ENCODE measurements around the gene ACER3.
"Not testable (repeated sequence)": the region's sequence is repeated elsewhere in the genome, so short reads cannot be mapped to it uniquely, and the experiment has no call there.

Gene ACER3

DNA sequence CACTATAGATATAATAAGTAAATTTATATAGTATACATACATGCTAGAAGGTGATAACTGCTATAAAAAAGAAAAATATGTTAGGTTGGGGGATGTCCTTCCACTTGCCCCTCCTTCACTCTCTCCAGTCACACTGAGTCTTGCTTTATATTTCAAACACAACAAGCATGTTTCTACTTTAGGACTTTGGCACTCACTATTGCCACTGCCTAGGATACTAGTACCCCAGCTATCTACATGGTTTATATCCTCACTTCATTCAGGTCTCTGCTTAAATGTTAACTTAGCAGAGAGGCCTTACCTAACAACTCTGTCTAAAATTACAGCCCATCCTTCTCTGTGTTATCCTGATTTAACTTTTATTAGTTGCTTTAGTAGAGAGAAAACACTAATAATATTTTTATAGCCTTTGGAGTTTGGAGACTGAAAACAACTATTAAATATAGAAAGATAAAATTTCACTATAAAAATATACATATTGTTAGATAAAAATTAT is 134.4 kb downstream of the ACER3 start:
- no peak for DNase-seq (ENCODE audit: low read depth in 2 of 2)

DNA sequence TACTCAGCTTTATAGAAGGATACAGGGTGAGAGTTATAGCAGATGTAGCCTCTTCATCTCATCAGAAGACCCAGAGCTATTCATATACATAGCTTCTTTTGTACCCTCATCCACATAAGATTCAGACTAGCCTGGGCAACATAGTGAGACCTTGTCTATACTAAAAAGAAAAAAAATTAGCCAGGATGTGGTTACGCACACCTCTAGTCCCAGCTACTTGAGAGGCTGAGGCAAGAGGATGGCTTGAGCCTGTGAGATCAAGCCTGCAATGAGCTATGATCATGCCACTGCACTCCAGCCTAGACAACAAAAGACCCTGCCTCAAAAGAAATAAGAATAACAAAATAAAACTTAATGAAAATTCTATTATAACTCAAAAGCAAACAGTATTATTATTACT is 136.8 kb downstream of the ACER3 start:
- no peak for DNase-seq (ENCODE audit: low read depth in 2 of 2)

DNA sequence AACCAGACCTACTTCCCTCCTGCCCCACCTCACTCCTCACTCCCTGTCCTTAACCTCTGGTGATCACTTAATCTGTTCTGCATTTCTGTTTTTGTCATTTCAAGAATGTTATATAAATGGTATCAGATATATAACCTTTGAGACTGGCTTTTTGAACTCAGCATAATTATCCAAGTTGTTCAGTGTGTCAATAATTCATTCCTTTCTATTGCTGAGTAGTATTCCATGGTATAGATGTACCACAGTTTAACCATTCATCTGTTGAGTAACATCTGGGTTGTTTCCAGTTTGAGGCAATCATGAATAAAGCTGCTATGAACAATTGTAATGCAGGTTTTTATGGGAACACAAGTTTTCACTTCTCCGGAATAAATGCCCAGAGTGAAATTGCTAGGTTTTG is 138.9 kb downstream of the ACER3 start:
- DNase-seq (ENCODE audit: low read depth in 2 of 2) = no peak

DNA sequence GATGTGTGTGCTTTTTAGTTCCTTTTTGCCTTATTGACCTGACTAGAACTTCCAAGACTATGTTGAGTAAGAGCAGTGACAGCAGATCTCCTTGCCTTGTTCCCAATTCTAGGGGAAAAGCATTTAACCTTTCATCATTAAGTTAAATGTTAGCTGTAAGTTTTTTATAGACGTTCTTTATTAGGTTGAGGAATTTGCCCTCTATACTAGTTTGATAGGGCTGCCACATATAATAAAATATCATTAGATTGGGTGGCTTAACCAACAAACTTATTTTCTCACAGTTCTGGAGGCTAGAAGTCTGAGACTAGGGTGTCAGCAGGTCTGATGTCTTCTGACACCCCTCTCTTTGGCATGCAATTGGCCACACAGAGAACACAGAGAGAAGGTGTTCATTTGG is 140.9 kb downstream of the ACER3 start:
- no peak for DNase-seq (ENCODE audit: low read depth in 2 of 2)

DNA sequence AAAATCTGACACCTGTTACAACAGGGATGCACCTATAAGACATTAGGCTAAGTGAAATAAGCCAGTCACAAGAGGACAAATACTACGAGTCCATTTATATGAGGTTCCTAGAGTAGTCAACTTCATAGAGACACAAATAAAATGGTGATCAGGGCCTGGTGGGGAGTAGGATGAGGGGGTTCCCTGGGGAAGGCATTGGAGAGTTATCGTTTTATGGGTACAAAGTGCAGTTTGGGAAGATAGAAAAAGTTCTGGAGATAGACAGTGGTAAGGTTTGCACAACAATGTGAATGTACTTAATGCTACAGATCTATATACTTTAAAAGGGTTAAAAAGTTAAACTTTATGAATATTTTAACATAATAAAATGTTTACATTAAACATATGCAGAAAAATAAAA is 142.1 kb downstream of the ACER3 start:
- DNase-seq (ENCODE audit: low read depth in 2 of 2) = no peak

DNA sequence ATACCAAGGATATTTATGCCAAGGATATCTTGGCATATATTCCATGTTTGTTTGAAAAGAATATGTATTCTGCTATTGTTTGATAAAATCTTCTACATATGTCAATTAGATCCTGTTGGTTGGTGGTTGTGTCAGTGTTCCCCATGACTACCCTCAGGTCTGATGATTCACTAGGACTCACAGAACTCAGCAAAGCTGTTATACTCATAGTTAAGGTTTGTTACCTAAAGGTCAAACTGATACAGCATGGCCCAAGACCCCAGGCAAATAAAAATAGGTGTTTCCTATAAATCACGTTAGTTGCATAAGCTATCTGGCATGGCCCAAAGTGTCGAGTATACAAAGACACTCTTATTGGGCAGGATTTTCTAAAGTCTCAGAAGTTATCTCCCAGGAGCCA is 143.2 kb downstream of the ACER3 start:
- no peak for DNase-seq (ENCODE audit: low read depth in 2 of 2)

DNA sequence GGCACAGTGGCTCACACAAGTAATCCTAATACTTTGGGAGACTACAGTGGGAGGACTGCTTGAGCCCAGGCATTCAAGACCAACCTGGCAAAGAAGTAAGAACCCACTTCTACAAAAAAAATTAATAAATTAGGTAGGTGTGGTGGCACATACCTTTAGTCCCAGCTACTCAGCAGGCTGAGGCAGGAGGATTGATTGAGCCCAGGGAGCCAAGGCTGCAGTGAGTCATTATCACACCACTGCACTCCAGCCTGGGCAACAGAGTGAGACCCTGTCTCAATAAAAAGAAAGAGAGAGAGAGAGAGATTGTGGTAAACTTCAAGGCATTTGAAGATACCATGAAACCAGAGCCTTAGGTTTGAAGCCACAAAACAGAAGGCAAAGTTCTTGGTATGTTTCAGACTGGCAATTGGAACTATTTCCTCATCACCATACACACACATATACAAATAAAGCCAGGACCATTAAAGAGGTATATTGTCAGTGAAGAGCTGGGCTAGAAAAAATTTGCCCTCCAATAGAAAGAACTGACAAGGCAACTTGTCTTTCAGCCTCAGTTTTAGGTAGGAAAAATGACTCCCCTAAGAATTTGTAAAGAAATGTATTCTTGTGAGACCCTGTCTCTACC is 148.9 kb downstream of the ACER3 start:
- DNase-seq (ENCODE audit: low read depth in 2 of 2) = no peak

DNA sequence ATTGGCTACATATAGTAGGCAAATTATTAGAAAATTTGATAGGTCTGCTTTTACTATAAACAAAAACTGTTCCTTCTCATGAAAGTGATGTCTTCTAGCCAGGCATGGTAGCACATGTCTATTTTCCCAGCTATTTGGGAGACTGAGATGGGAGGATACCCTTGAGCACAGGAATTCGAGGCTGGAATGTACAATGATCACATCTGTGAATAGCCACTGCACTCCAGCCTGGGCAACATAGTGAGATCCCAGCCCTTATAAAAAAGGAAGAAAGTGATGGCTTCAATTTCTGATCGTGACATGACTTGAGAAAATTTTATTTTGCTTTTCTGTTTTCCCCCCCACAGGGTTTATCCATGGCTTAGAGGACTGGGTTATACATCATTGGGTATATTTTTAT is 154.0 kb downstream of the ACER3 start:
- DNase-seq (ENCODE audit: low read depth in 2 of 2) = no peak

DNA sequence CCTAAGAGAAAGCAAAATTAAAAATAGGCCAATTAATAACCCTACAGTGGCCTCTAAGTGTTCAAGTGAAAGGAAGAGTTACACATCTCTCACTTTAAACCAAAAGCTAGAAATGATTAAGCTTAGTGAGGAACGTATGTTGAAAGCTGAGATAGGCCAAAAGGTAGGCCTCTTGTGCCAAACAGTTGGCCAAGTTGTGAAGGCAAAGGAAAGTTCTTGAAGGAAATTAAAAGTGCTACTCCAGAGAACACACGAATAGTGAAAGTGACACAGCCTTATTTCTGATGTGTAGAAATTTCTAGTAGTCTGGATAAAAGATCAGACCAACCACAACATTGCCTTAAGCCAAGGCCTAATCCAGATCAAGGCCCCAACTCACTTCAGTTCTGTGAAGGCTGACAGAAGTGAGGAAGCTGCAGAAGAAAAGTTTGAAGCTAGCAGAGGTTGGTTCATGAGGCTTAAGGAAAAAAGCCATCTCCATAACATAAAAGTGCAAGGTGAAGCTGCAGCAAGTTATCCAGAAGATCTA is 157.7 kb downstream of the ACER3 start:
- DNase-seq (ENCODE audit: low read depth in 2 of 2) = not testable (repeated sequence)

DNA sequence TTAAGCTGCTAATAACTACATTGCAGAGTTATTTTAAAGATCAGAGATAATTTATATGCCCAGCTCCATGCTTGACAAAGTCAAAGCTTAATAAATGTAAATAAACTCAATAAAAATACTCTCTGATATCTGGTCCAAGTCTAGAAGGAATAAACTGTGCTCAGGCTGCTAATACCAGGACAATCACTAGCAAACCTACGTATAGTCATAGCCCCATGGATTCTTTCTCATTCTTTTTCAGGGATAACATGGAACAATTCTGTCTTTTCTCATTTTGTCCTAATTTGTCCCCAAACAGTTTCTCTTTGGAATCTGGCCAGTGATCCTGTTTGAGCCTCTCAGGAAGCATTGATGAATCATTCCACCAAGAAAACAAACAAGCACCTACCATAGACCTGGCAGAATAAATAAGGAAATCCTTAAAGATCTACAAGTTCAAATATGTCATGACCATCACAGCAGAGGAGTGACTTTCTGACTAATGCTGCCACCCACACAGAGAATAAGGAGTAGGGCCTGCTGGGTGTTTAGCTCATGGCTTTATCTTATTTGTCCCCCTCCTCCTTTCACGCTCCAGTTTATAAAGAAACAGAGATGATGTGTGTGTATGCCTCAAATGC is 159.4 kb downstream of the ACER3 start:
- no peak for DNase-seq (ENCODE audit: low read depth in 2 of 2)

DNA sequence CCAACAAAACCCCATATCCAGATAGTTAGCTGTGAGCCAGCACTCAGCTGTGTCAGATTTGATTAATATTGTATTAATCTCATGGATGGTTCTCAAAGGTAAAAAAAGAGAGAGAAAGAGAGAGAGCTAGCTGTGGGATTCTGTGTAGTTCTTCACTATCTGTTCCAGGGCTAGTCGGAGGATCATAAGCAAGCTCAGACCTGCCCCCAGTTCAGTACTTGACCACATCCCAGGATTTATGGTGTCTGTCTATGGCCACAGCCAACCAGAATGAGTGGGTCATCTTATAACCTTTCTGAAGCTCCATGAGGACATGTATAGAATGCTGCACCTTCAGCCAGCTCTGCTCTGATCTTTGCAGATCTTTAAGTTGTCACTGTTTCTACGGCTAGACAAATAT is 160.0 kb downstream of the ACER3 start:
- no peak for DNase-seq (ENCODE audit: low read depth in 2 of 2)

DNA sequence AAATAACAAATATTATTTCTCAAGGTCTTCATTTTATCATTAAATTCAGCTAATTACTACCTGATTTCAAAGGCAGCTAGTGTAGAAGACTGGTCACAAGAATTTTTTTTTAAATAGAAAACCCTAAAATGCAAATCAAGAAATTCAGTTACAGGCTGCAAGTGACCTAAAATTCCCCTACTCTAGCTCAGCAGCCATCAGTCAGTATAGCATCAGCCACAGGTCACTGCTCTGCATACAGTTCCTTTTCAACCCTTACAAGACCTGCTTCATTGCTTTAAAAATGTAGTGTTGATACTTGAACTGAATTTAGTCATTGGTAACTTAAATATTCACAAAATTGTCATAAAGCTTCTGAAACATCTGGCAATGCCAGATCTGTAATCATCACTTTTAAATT is 164.0 kb downstream of the ACER3 start:
- DNase-seq (ENCODE audit: low read depth in 2 of 2) = no peak

DNA sequence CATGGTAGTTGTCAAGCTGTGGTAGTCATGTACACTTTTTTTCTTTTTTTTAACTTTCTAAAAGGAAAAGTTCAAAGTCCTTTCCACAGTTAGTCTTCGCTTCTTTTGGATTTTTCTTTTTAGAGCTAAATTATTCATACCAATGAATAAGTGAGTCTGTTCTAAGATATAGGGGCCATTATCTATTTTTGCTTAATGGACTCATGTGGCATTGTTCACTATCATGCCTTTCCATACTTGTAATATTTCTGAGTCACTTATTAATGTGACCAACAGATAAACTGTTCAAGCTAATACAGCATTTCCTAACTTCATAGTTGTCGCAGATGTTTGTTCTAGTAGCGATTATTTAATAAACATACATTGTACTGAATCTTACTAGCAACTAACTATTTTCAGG is 165.5 kb downstream of the ACER3 start:
- no peak for DNase-seq (ENCODE audit: low read depth in 2 of 2)

DNA sequence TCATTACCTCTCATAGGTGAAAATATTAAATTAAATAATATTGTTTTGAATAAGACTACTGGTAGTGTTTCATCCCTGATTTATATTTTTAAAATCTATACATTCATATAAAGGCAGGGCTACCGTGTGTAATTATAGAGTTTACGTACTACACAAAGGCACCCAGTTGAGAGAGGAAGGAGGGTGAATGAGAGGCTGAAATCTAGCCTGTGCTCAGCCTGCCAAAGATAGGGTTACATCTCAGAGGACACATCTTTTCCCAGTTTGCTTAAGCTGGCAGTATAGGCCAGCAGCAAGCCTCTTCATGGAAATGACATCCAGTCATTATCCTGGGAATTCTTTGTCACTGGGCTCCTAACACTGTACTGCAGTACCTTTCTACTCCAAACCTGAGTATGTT is 166.0 kb downstream of the ACER3 start:
- no peak for DNase-seq (ENCODE audit: low read depth in 2 of 2)

DNA sequence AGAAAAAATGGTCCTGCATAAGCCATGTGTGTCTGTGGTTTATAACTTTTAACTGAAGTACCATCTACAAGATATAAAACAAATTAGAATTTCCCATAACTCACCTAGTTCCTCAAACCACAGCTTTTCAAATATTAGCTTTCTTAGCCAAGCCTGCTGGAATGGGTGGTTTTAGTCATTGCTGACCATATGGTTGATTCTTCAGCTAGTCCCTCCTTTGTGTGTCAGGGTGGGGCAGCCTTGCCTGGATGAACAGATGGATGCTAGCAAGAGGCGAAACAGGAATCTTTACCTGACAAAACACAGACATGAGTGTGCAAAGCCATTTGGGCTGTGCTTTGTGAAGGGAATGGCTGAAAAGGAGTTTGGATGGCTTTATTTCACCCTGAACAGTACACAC is 166.6 kb downstream of the ACER3 start:
- no peak for DNase-seq (ENCODE audit: low read depth in 2 of 2)

DNA sequence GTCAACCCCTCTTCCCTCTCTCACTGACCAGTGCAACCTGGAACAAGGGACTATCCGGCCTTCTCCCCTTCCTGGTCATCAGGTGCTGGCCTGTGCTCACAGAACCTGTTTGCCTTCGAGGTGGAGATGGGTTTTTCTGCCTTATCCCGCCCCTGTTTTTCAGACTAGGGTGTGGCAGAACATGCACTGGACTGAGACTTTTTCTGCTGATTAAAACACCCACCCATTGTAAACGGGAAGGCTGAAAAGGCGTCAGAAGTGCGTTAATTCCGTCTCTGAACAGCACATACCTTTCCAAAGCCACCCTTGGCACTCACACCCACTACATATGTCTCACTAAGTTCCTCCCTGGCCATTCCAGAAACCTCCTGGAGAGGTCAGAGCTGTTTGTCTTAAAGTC is 169.1 kb downstream of the ACER3 start:
- DNase-seq (ENCODE audit: low read depth in 2 of 2) = no peak

DNA sequence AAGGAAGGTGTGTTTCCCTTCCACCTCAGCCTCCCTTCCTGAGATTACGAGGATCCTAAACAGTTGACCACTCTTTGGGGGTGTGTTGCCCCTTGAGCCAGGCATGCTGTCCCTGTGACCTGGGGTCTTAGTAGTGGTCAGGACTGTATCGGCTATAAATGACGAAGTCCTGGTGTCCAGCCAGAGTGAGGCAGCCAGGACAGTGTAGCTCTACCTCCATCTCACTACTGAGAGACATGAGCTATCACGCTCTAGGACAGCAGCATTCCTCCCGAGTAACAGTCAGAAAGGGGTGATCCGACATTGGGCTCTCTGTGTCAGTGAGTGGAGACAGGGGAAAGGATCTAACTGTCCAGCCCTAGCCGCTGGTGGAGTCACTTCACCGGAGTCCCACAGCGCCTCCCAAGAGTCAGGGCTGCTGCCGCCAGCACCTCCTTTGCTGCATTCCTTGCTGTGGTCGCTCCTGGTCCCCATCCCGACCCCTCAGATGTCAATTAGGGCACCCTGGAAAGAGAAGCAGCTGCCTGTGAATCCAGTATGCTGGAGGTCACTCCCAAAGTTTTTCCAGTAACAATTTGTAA is 170.2 kb downstream of the ACER3 start:
- DNase-seq (ENCODE audit: low read depth in 2 of 2) = no peak

DNA sequence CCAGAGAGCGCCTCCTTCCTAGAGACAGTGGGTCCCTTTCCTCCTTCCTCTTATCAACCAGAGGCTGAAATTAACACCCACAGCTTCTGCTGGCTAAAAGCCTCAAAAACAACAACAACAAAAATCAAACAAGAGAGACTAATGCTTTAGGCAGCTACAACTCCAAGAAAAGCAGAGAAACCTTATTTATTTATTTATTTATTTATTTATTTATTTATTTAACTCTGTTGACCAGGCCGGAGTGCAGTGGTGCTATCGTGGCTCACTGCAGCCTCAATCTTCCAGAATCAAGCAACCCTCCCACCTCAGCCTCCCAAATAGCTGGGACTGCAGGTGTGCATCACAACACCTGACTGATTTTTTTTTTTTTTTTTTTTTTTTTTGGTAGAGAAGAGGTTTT is 170.9 kb downstream of the ACER3 start:
- DNase-seq (ENCODE audit: low read depth in 2 of 2) = no peak

DNA sequence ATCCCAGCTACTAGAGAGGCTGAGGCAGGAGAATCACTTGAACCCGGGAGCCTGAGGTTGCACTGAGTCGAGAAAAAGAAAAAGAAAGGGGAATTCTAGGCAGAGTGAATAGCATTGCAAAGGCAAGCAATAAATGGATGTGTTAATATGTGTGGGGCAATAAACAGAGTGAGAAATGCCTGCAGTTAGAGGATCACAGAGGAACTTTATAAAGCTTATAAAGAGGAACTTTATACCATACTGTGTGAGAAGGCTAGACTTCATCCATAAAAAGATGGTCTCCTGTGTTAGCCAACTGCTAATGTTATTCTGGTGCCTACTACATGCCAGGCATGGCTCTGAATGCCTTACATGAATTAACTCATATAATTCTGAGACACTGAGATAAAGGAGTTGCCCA is 174.3 kb downstream of the ACER3 start:
- no peak for DNase-seq (ENCODE audit: low read depth in 2 of 2)

DNA sequence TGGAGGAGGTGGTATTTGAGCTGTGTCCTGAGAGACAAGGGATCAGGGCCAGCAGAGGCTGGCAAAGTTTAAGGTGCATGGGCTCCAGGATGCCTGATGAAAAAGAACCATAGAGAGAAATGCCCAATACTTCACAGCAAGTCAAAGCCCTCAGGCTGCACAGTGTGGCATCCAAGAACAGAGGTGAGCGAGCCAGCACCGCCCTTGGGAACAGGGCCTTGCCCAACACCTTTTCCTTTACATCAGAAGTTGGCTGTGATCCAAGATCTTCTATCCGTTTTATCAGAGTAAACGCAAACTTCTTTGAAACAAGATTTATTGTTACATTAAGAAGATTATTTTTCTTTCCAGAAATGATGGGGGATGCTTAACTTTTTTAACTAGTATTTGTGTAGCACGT is 174.9 kb downstream of the ACER3 start:
- DNase-seq (ENCODE audit: low read depth in 2 of 2) = no peak

DNA sequence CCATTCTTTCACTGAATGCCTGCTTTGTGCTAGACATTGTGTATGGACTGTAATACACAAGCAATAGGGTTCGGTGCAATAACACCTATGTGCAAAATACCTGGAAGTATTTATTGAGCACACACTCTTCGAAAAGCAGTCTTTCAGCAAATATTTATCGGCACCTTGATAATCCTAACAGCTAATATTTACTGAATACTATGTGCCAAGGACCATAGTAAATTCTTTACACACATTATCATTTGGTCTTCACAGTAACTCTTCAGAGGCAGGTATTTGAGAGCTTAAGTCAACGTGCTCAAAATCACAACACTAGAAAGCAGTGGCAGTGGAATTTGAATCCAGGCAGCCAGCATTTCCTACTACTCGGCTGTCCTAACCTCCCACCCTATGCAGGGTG is 175.7 kb downstream of the ACER3 start:
- no peak for DNase-seq (ENCODE audit: low read depth in 2 of 2)

DNA sequence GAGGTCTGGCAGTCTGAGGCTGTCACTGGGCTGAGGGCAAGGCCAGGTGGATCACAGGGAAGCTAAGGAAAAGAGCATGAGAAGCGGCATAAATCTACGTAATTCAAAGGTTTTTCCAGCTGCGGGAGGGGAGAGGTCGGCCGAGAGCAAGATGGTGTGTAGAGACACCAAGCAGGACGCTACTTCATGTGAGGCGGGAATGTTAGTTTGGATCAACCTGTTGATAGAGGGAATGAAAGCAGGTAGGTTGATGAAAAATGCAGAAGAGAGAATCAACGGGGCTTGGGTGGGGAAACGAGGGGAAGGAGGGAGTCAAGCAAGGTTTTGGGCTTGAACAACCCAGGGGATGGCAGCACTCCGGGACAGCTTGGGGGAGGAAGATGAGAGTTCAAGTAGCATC is 176.3 kb downstream of the ACER3 start:
- no peak for DNase-seq (ENCODE audit: low read depth in 2 of 2)

Measured in stimulated activated CD4-positive, alpha-beta T cell treated with anti-CD3 and anti-CD28 coated beads, Interleukin-1b, Interleukin-23, amount 100 ng/mL, for 4 hours (primary cell).